CD4-positive, alpha-beta T cell treated with Interleukin-6 at 100 ng/mL for 8 hours (primary cell): ENCODE results near the gene ALDH1A3.
A peak's percentile ranks its signal among the peaks of the same experiment; 100 is the strongest.

Source experiments
- DNase-seq: peaks from one replicate; pipeline ENCODE4 v3.0.0-alpha.2; 2020; ENCODE audit warnings: mixed read lengths, low spot score

ALDH1A3 gene

DNA sequence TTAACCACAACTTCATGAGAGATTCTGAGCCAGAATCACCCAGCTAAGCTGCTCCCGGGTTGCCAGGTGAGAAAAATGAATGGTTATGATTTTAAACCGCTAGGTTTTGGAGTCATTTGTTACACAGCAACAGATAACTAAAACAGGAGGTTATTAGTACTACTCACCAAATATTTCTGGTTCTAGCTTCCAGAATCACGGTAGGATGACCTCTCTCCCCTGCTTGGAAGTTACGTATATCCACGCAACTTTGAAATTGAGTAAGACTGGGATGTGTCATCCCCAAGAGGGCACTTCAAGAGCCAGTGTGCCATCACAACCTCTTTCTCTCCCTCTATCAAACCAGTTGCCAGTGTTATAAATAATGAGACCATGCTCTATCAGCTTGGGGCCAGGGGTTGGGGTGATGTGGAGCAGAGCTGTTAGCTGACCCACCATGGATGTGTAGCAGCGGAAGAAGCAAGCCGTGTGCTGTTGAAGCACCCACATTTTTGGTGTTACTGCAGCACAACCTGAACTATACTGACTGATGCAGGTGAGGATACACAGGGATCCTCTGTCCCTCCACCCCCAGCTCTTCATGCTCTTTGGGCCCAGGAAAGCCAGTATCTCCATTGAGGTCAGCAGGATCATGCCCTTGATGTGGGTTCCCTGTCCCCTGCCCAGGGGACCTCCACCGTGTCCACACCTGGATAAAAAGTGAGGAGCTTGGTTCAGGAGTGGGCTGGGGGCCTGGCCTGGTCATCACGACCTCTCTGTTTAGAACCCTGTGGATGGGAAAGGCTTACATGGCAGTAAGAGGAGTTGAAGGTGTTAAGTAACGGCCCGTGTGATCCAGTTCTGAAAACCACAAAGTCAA lies 19.4 kb upstream of the ALDH1A3 start:
- DNase-seq = no peak

DNA sequence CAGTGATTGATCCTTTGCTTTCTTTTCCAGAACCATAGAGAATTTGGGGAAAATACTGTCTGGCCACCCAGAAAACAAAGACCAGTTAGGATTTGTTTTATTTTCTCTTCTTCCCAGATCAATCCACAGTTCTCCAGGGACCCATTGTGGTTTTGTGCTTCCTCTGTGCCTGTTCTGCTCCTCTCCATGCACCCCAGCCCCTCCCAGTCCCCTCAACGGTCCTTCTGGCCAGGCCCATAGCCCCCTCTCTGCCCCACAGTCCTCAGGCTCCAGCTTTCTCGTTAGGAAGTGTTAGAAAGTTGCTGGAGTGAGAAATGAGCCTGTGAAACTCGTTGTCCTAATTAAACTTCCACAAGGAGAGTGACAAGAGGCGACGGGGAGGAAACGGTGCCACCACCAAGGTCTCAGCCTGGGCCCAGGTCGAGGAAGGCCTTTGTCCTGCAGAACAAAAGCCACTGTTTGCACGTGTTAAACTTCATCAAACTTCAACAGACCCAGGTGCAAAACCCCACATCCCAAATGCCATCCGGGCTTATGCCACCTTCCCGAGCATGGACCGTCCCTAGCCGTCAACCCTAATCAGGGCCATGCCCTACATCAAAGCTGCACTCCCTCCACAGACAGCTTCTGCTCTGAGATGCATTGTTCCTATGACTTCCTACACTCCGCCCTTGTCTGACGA lies 18.7 kb upstream of the ALDH1A3 start:
- no peak for DNase-seq

DNA sequence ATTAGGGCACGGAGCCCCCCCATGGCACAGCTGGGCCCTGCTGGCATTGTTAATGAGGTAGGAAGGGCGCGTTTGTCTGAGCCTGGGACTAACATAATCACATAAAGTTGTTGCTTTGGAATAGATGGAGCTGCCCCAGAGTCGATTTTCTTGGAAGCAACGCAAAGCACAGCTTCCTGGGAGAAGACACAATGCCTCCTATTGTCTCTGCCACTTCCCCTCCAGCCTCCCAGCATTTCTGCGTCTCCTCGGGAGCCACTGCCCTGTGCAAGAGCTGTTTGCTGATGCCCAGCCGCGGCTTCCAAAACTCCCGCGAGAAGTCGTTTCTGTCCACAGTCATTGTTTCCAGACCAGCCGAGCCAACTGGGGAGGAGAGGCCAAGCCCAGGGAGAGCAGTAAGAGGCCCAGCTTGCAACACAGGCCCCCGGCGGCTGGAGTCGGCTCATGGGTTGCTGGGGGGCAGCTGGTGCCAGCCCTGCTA lies 18.1 kb upstream of the ALDH1A3 start:
- no peak for DNase-seq

DNA sequence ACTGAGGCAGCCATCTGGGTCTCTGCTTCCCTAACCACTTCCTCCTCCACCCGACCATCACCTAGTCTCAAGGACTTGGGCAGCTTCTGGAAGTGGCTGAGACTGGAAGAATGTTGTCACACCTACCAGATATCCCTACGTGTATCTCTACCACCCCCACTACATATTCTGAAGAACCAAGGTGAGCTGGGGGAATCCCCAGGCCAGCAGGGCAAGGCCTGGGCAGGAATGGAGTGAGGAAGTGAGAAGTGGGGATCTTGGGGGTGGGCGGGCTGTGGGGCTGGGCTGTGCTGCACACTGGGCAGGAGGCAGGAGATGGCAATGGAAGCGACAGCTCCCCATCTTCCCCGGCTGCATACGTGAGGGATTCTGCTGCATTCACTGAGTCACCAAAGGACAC lies 17.5 kb upstream of the ALDH1A3 start:
- DNase-seq = no peak

DNA sequence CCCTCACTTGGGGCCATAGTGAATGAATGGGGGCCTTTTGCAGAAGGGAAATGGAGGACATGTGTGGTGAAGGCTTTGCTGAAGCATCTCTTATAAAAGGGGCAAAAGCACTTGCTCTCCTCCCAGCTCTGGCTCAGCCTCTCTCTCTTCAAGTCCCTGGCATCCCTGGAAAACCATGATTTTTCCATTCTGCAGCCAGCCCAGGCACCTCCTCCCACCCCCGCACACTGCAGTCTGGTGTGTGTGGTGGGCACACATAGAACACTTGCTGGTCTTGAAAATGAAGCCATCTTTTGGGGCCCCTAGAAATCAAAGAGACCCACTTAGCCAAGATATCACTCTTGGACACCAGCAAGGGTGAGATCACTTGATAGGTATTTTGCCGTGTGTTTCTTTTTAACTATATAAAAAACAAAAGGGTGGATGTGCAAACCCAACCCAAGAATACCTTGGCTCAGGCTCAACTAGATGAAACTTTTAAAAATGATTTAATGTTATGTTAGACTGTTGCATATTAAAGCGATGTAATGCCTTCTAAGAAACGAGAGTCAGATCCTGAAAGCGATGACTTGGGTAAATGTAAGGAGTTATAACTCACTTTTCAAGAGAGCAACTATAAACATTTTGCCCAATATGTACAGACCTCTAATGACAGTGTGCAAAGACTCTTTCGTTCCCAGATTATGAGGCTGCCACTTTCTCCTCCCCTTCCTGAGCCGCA lies 16.4 kb upstream of the ALDH1A3 start:
- DNase-seq = no peak

DNA sequence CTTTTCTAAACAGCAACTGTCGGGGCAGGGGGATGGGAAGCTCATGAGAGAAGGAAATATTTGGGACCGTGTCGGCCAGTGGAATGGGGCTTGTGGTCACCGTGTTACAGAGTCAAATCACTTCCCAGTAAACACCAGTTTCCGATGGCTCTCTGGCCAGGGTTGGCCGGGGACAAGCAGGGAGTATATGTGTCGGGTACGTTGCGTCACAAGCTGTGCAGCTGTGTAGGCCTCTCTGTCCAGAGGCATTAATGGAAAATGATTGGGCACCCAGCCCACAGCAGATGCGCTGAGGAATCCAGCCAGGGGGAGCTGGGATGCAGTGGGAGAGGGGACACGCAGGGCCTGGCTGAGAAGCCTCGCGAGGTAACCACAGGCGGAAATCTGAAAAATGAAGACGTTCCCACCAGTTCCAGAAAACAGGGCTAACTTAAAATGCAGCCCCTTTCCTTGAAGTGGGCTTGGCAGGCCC lies 15.8 kb upstream of the ALDH1A3 start:
- no peak for DNase-seq

DNA sequence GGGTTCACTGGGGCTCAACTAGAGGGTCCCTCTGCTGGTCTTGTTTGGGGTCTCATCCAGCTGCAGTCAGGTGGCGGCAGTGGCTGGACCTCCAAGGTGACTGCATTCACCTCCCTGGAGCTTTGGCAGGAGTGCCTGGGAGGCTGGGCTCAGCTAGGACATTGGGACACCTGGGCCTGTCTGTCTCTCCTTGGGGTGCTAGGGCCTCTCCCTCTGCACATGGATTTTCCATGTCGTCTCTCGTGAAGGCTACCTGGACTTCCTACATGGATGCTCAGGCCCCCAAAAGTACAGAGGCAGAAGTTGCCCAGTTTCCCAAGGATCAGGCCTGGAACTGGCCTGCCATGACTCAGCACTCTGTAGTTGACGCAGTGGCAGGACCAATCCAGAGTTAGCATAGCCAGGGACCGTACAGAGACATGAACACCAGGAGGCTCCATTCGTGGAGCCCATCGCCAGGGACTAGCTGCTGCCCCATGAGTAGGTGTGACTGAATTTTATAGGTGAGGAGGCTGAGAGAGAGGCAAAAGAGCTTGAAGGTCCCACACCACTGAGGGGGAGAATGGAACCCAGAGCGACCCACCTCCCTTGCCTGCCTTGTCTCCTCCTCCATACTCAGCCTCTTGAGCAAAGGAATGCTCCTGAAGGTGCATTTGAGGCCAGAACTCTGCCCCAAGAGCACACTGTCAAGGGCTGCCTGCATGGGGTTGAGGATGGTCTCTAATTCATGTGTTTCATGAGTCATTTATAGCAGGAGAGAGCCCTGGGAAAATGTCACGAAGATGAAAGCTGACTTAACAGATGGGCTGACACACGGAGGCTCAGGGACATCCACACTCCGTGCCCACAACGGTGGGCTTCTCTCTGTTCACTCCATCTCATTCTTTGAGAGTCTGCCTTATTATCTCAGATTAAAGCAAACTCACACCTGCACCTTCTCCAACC lies 13.0 kb upstream of the ALDH1A3 start:
- no peak for DNase-seq

DNA sequence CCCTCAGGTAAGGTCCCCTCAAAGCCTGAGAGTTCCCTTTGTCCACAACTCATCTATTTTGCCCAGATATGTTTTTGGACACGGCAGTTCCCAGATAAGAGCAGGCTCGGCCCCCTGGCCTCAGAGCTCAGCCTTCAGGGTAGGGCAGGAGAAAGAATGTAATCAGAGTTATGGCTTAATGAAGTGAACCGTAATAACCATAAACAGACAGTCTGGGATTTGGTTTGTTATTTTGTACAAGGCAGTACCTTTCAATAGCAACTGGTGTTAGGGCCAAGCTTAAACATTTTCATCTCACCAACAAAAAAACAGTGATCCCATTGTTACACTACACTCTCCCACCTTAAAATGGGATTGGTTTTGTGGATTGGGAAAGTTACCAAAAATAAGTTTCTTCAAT lies 12.2 kb upstream of the ALDH1A3 start:
- no peak for DNase-seq

DNA sequence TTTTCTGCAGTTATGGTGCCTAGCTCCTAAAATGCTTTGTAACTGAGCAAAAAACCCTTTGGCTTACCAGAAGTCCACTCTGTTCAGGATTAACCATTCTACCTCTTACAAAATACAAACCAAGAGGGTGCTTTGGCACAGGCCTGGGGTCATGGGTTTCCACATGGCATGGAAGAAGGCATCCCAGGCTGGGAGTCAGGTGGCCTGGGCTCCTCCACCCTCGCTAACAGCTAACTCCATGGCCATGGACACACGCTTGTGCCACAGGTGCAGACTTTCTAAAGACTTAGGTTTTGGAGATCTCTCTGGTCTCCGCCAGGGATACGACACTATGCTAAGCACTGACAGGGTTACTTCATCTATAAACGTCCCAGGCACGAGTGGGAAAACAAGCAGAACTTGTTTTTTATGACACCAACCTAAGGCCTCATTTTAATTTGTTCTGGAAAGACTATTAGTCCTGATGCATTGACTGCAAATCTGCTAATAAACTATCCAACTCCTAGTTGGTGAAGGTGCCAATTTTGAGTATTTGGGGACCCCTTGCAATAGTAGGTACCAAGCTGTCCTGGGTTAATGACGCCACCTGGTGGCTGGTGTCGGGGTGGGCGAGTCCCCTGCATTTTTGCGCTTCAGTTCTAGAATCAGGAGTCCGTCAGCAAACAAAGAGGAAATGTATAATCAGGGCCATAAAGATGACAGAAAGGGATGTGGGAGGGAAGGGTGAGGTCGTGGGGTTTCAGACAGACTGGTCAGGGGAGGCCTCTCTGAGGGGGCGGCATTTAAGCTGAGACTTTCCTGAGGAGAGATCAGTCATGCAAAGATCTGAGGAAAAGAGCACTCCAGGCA lies 10.3 kb upstream of the ALDH1A3 start:
- DNase-seq = no peak

DNA sequence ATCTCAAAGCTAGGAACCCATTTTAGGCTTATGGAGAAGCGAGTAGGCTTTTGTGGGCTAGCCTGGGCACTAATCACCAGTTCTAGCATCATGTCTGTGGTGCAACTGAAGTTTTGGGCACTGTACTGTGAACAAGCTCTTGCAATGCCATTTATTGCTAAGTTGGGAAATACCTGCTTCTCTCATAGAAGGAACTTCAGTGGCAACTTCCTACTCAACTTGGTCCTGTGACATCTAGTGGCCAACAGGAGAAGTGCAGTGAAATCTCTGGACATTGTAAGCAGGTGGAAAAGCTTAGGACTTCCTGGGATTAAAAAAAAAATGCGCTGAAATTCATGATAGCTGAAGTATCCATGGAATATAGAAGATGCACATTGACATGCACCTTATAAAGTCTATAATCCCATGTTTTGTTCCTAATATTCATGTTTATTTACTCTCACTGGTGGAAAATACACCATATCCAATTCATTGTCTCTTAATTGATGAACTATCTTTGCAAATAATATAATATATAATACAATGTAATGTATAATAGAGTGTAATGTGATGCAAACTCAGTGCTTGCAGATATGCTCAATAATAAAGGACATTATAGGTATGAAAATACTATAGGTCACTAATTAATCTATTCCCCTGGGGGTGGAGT lies 6.5 kb upstream of the ALDH1A3 start:
- DNase-seq = peak; percentile 38

DNA sequence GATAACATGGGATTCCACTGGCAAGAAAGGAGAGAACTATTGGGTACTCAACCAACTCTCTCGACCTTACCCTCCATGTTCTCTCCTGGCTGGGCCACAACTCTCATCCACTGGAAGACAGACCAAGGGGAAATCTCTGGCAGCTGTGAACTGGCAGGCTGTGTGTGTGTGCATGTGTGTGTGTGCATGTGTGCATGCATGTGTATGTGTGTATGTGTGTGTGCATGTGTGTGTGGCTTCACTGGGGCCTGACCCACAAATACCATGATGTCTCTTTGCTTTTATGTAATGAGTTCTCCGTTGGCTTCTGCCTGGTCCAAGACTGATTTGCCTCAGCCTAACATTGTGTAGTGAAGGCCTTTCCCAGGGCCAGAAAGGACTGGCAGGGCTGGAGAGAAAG lies 4.1 kb upstream of the ALDH1A3 start:
- DNase-seq = no peak

DNA sequence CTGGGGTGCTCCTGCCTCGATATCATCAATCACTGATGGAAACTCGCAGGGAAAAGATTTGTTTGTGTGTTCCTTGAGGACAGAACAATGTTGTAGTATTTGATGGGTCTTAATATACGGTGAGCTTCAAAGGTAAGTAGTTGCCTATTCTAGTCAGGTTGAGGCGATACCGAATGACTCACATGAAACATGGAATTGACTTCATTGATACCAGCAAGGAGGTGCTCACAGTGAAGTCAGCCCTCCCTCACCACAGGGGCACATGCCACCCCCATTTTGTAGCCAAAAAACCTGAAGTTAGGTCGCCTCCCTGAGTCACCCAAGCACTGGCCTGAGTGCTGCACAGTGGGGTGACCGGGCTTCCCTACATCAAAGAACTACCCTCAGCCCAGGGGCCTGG lies 3.7 kb upstream of the ALDH1A3 start:
- no peak for DNase-seq

DNA sequence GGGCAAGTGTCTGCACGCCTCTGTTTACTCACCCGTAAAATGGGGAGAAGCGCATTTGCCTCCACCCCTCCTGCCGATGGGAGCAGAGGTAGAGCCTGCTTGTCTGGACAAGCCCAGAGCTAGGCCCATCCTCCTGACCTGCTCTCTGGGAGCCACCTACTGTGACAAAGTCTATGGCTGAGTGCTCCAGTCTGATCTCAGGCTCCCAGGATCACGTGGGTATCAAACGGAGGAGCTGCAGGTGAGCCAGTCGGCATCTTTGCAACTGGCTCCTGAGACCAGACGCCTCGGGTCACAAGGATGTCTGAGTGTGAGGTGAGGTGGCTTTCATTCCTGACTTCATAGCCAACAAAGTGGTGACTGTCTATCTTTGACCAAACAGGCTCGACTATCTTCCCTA lies 2.1 kb upstream of the ALDH1A3 start:
- DNase-seq = no peak

DNA sequence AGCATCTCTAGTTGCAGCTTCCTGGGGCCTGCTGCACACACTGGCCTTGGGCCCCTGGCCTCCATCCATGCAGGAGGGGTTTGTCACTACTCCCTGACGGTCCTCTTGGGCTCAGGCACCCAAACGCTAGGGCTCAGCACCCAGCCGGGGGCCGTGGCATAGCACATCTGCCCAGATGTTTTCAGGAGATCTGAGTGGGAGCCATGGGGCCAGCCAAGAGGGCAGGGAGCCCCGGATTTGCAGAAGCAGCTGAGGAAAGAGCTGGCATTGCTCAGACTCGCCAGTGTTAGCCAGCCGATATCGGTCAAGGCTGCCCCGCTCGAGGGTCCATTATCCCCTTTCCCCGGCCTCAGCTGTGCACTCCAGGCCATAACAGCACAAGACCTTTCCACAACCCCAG lies 1.5 kb upstream of the ALDH1A3 start:
- no peak for DNase-seq

DNA sequence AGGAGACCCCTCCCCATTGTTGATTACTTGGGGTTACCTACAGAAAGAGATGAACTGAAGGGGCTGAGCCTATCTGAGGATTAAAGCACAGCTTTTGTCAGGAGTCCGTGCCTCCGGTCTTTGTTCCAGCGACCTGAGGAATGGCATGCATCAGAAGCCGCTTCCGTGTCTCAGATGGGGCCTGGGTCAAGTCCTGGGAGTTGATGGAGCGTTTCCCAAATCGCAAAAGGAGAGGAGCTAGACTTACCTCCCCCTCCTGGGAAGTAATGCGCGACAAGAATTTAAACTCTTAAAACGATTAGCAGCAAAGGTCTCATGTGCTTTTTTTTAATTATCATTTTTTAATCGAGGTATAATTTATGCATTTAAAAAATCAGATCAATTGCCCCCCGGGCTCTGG lies 983 bp upstream of the ALDH1A3 start:
- no peak for DNase-seq

DNA sequence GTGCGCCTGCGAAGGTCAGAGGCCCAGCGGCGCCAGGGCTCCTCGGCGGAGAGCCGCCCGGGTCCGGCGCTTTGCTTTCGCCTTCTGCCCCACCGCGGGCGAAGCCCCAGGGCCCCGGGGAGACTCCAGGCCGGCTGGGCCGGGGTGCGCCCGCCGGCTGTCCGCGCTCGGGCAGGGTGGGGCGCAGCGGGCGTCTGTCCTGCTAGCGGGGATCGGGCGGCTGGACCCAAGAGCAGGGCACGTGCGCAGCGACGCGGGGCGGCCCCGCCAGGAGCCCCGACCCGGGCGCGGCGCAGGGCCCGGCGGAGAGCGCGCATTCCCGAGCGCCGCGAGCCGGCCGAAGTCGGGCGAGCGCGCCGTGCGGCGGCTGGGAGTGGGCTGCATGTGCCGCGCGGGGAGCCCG lies 569 bp upstream of the ALDH1A3 start:
- DNase-seq = no peak

DNA sequence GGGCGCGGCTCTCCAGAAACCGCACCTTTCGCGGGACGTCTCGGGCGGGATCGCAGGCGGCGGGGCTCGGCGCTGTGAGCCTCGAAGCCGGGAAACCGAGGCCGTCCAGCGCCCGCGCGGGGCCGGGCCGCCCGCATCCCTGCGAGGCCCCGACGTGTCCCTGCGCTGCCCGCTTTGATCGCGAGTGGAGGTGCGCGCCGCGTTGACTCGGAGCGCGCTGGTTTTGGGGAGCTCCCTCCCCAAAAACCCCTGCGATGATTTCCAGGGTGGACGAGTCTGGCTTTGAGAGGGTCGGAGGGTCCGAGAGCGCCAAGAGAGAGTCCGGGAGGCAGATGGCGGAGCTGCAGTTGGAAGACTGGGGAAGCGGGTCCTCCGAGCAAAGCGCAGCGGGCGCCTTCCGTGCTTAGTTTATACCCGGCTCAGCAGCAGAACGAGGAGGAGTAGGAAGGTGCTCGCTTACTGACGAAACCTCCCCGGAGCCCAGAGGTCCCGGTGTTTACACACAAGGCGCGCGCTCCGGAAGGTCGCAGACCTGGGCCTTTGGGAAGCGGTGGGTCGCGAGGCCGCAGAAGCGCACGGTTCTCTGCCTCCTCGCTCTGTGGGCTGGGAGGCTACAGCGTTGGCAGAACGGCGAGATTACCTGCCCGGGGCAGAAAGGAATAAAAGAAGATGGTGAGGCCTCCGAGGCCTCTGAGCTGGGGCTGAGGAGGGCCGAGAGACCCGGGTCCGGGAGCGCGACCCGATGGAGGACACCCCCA lies 687 bp downstream of the ALDH1A3 start:
- no peak for DNase-seq

DNA sequence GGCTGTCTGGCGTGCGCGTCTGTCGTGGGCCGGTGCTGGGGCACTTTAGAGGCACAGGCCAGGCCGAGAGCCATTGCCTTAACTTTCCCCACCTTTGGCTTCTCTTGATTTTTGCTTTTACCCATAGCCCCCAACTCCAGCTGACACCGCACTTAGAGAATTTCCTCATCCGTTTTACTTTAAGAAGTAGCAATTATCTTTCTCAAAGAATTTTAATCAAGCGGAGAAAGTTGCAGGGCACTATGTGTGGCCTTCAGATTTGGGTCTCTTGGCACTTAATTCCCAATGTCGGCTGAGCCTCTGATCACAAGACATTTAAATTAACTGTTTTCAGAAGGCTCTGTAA lies 1.2 kb downstream of the ALDH1A3 start:
- DNase-seq = no peak

DNA sequence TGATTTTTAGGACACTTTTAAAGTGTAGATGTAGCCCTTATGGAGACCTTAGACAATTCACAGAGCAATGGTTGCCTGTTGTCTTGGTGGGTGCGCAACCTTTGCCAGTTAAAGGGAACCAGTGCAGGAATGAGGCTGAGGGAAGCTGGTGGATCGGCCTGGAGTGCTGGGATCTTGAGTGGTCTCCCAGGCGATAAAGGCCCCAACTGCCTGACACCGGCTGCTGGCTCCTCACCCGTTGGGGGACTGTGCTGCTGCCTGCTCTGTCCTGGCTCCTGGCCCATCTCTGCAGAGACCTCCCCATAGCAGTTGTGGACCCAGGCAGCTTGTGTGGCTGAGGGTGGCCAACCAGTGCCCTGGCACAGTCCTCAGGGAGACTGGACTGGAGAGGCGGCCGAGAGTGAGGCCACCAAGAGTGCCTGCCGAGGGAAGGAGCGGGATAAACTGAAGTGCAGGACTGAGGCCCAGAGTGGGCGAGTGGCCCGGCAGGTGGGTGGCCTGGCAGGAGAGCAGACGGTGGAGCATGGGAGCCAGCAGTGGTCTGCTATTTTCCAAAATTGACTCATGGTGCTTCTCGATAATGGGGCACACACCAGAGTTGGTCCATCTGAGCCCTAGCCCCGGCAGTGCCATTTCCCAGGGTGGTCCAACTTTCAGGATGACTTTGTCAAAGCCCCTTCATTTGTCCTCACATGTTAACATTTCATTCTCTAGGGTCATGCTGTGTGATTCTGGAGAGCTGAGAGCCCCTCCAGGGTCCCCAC lies 2.1 kb downstream of the ALDH1A3 start:
- no peak for DNase-seq
